H1 (cell line): ENCODE measurements around the gene GPR15. TPM values are rescaled to one million over a fixed set of nuclear protein-coding genes. Genes with fewer than 3 reads are reported as not detected.

Experiments
- CTCF ChIA-PET: fragments of 300-600 bp; sonication (Branson Sonifier 250); formaldehyde crosslinking; loops from one replicate; lab custom pipeline; 2021; ENCODE audit not compliant: partially characterized antibody; lab: Charles Lee
- POLR2A ChIA-PET: fragments of 300-600 bp; sonication (Branson Sonifier 250); formaldehyde crosslinking; loops from one replicate; lab custom pipeline; 2021; ENCODE audit warnings: inconsistent platforms; ENCODE audit not compliant: partially characterized antibody; lab: Charles Lee
- DNase-seq, 2 experiments: peaks; one replicate each; pipeline versions ENCODE4 v3.0.0 to v3.0.0-alpha.2; 2010 to 2022; ENCODE audit warnings: low spot score in 2 of 2, low read depth in 1 of 2, mixed read lengths in 1 of 2
- FAIRE-seq: peaks from 2 replicates; lab custom pipeline; 2011; peaks lifted over from hg19 to GRCh38; lab: Jason Lieb, UNC
- H2AFZ ChIP-seq: 2 replicates; pipeline ENCODE4 v1.8.1; 2012; ENCODE audit warnings: low read length, inconsistent platforms
- H2AK5ac ChIP-seq: 2 replicates; pipeline ENCODE4 v1.6.1; 2013; ENCODE audit warnings: low read depth, low read length
- H2BK120ac ChIP-seq: replicated peaks from 2 replicates; pipeline ENCODE3; 2013; ENCODE audit warnings: low read depth, low read length, inconsistent platforms
- H2BK12ac ChIP-seq: 2 replicates; pipeline ENCODE4 v1.6.1; 2013; ENCODE audit warnings: low read depth, low read length
- H2BK15ac ChIP-seq: 2 replicates; pipeline ENCODE4 v1.6.1; 2013; ENCODE audit warnings: low read length
- H2BK20ac ChIP-seq: 2 replicates; pipeline ENCODE4 v1.6.1; 2013; ENCODE audit warnings: low read length
- H2BK5ac ChIP-seq: 2 replicates; pipeline ENCODE4 v1.6.1; 2013; ENCODE audit warnings: low read depth, low read length
- H3K14ac ChIP-seq: 2 replicates; pipeline ENCODE4 v1.6.1; 2013; ENCODE audit warnings: inconsistent platforms; ENCODE audit not compliant: insufficient read length
- H3K18ac ChIP-seq: 2 replicates; pipeline ENCODE4 v1.6.1; 2013; ENCODE audit warnings: low read length; ENCODE audit errors: extremely low read depth
- H3K23ac ChIP-seq: 2 replicates; pipeline ENCODE4 v1.6.1; 2013; ENCODE audit warnings: inconsistent platforms; ENCODE audit not compliant: insufficient read length
- H3K23me2 ChIP-seq: 2 replicates; pipeline ENCODE4 v1.6.1; 2013; ENCODE audit warnings: low read depth, low read length
- H3K27ac ChIP-seq: 2 replicates; pipeline ENCODE4 v1.6.1; 2011; ENCODE audit warnings: low read depth, low read length, inconsistent platforms
- H3K27me3 ChIP-seq, 4 experiments: replicated peaks in 1 of 4; 1 replicate in 1 of 4; 2 replicates in 3 of 4; pipeline versions ENCODE4 v1.6.1 to v1.8.1; 2011 to 2013; ENCODE audit warnings: low read length in 3 of 4, mild to moderate bottlenecking in 3 of 4, inconsistent platforms in 2 of 4, mixed read lengths in 2 of 4, moderate library complexity in 1 of 4; ENCODE audit not compliant: control insufficient read depth in 3 of 4, insufficient read depth in 3 of 4; ENCODE audit errors: extremely low read depth in 1 of 4
- H3K36me3 ChIP-seq, 4 experiments: 2 replicates each; pipeline versions ENCODE4 v1.6.1 to v1.8.1; 2011 to 2013; ENCODE audit warnings: mild to moderate bottlenecking in 4 of 4, low read length in 3 of 4, moderate library complexity in 2 of 4, control low read depth in 1 of 4, inconsistent platforms in 1 of 4; ENCODE audit not compliant: insufficient read depth in 4 of 4, control insufficient read depth in 2 of 4
- H3K4ac ChIP-seq: replicated peaks from 2 replicates; pipeline ENCODE3; 2013; ENCODE audit warnings: low read length, low read depth, mixed read lengths, inconsistent platforms; ENCODE audit not compliant: insufficient read length
- H3K4me1 ChIP-seq, 4 experiments: replicated peaks in 1 of 4; 1 replicate in 1 of 4; 2 replicates in 3 of 4; pipeline versions ENCODE4 v1.6.1 to v1.8.1; 2011 to 2013; ENCODE audit warnings: low read length in 3 of 4, inconsistent platforms in 2 of 4, mixed read lengths in 1 of 4; ENCODE audit not compliant: insufficient read depth in 4 of 4, control insufficient read depth in 3 of 4
- H3K4me2 ChIP-seq, 2 experiments: 2 replicates each; pipeline versions ENCODE4 v1.6.1 to v1.8.1; 2011 to 2013; ENCODE audit warnings: low read depth in 2 of 2, low read length in 2 of 2, control low read depth in 1 of 2, inconsistent platforms in 1 of 2, mild to moderate bottlenecking in 1 of 2; ENCODE audit not compliant: insufficient read depth in 1 of 2
- H3K4me3 ChIP-seq, 4 experiments: fragments of 200-600, 300-600 bp in 1 of 4; sonication (generic), shearing (Covaris generic), sonication (Bioruptor Twin) in 1 of 4; 2 replicates each; pipeline versions ENCODE4 v1.5.1 to v1.8.1; 2011 to 2016; ENCODE audit warnings: low read length in 4 of 4, low read depth in 3 of 4, control low read depth in 2 of 4, inconsistent platforms in 2 of 4, mild to moderate bottlenecking in 2 of 4, mixed read lengths in 1 of 4, moderate library complexity in 1 of 4; ENCODE audit not compliant: insufficient read depth in 2 of 4; ENCODE audit errors: extremely low read depth in 1 of 4
- H3K56ac ChIP-seq: replicated peaks from 2 replicates; pipeline ENCODE3; 2013; ENCODE audit warnings: low read depth, mild to moderate bottlenecking, mixed read lengths, low read length, inconsistent platforms; ENCODE audit not compliant: insufficient read length
- H3K79me1 ChIP-seq: 2 replicates; pipeline ENCODE4 v1.6.1; 2013; ENCODE audit warnings: low read depth, low read length, control low read depth
- H3K79me2 ChIP-seq, 2 experiments: 2 replicates each; pipeline versions ENCODE4 v1.6.1 to v1.8.1; 2012 to 2013; ENCODE audit warnings: low read length in 2 of 2, mild to moderate bottlenecking in 2 of 2, inconsistent platforms in 1 of 2; ENCODE audit not compliant: insufficient read depth in 2 of 2, control insufficient read depth in 1 of 2
- H3K9ac ChIP-seq, 4 experiments: replicated peaks in 1 of 4; 1 replicate in 1 of 4; 2 replicates in 3 of 4; pipeline versions ENCODE4 v1.6.1 to v1.8.1; 2011 to 2013; ENCODE audit warnings: low read depth in 3 of 4, low read length in 3 of 4, control low read depth in 2 of 4, mild to moderate bottlenecking in 2 of 4, moderate library complexity in 2 of 4, inconsistent platforms in 1 of 4; ENCODE audit errors: extremely low read depth in 1 of 4
- H3K9me3 ChIP-seq, 2 experiments: 2 replicates each; pipeline versions ENCODE4 v1.6.1 to v1.8.1; 2012 to 2013; ENCODE audit warnings: mild to moderate bottlenecking in 2 of 2, moderate library complexity in 2 of 2, control low read depth in 1 of 2, inconsistent platforms in 1 of 2, low read depth in 1 of 2, low read length in 1 of 2, mixed read lengths in 1 of 2; ENCODE audit not compliant: insufficient read depth in 2 of 2
- H4K20me1 ChIP-seq, 2 experiments: replicated peaks in 1 of 2; 2 replicates each; pipeline versions ENCODE3 to v1.8.1; 2011 to 2013; ENCODE audit warnings: inconsistent platforms in 2 of 2, low read length in 2 of 2, mild to moderate bottlenecking in 1 of 2; ENCODE audit not compliant: insufficient read depth in 2 of 2, control insufficient read depth in 1 of 2
- H4K5ac ChIP-seq: 2 replicates; pipeline ENCODE4 v1.6.1; 2013; ENCODE audit warnings: low read length, low read depth, mixed read lengths, inconsistent platforms; ENCODE audit not compliant: insufficient read length
- H4K8ac ChIP-seq: 2 replicates; pipeline ENCODE4 v1.8.0; 2013; ENCODE audit warnings: mild to moderate bottlenecking, moderate library complexity, low read length, inconsistent platforms; ENCODE audit not compliant: insufficient read depth; ENCODE audit errors: extremely low read depth
- H4K91ac ChIP-seq: replicated peaks from 2 replicates; pipeline ENCODE3; 2013; ENCODE audit warnings: low read length, mixed read lengths, inconsistent platforms; ENCODE audit not compliant: insufficient read length
- CREB1 ChIP-seq: IDR thresholded peaks from 2 replicates; pipeline ENCODE4 v1.6.1; 2012; ENCODE audit warnings: inconsistent platforms
- EGR1 ChIP-seq: IDR thresholded peaks from 2 replicates; pipeline ENCODE4 v1.6.1; 2011; ENCODE audit warnings: low read depth, low read length, borderline replicate concordance
- KDM4A ChIP-seq: IDR thresholded peaks from one replicate; pipeline ENCODE4 v1.7.1; 2012; ENCODE audit warnings: low read depth, mild to moderate bottlenecking, moderate library complexity, low read length, inconsistent platforms; ENCODE audit not compliant: severe bottlenecking
- MAFK ChIP-seq: IDR thresholded peaks from 2 replicates; pipeline ENCODE4 v1.6.1; 2012; ENCODE audit warnings: low read depth, mild to moderate bottlenecking, improper control_type of control experiment, low read length
- PHF8 ChIP-seq: fragments of 200-600 bp; sonication (generic); conservative IDR thresholded peaks from 2 replicates; pipeline ENCODE4 v1.7.1; 2012; ENCODE audit warnings: low read depth, mild to moderate bottlenecking, inconsistent platforms, low read length, moderate library complexity
- SIN3A ChIP-seq, 2 experiments: IDR thresholded peaks in 1 of 2; conservative IDR thresholded peaks in 1 of 2; 2 replicates each; pipeline ENCODE4 v1.6.1; 2011 to 2012; ENCODE audit warnings: low read length in 2 of 2, improper control_type of control experiment in 1 of 2, low read depth in 1 of 2, mild to moderate bottlenecking in 1 of 2
- SP2 ChIP-seq: IDR thresholded peaks from 2 replicates; pipeline ENCODE4 v1.6.1; 2012; ENCODE audit warnings: mild to moderate bottlenecking, low read length, inconsistent platforms
- TAF1 ChIP-seq: IDR thresholded peaks from 2 replicates; pipeline ENCODE4 v1.6.1; 2011; ENCODE audit warnings: mild to moderate bottlenecking, low read depth, low read length
- USF2 ChIP-seq: IDR thresholded peaks from 2 replicates; pipeline ENCODE4 v1.6.1; 2011; ENCODE audit warnings: low read length, improper control_type of control experiment
- ZNF274 ChIP-seq: IDR thresholded peaks from 2 replicates; pipeline ENCODE4 v1.7.0; 2012; ENCODE audit warnings: low read length, borderline replicate concordance; ENCODE audit errors: extremely low read depth
- WGBS, 2 experiments: shearing (Covaris generic) in 1 of 2; methylation state at CpG; one replicate each; pipeline versions ENCODE4 v1.1.6 to v1.1.7; 2013 to 2015; ENCODE audit warnings: low lambda C conversion rate in 2 of 2, mixed read lengths in 2 of 2, inconsistent platforms in 1 of 2, low coverage in 1 of 2, missing lambda C conversion rate in 1 of 2; ENCODE audit not compliant: insufficient replicate concordance in 2 of 2, insufficient coverage in 1 of 2, insufficient read length in 1 of 2; ENCODE audit errors: extremely low coverage in 1 of 2, missing lambda C conversion rate in 1 of 2; 5-methylcytosine and 5-hydroxymethylcytosine counted together
- polyA plus RNA-seq, 7 experiments: library from polyadenylated mRNA; depleted of rRNA in 3 of 7; stranded (reverse) in 5 of 7; unstranded in 2 of 7; fragments of >200 nt in 5 of 7; fragments of 200-250 nt in 2 of 7; gene quantifications; 1 replicate in 5 of 7; 2 replicates in 1 of 7; 4 replicates in 1 of 7; pipeline versions ENCODE4 v1.2.1 to v1.2.3, GENCODE V29; 2011 to 2013; ENCODE audit warnings: missing spikeins in 2 of 7, mixed read lengths in 2 of 7
- total RNA-seq: library from RNA; stranded (reverse); fragmentation: NEBNext Ultra II Directional; extraction: Animal tissue kit (Norgen Biotek cat#: 25700); gene quantifications from 2 replicates; pipeline ENCODE4 v1.2.1, GENCODE V29; 2021
- TF ChIP-seq, protein P1 (sequence below), 3 experiments: IDR thresholded peaks; 1 replicate in 2 of 3; 2 replicates in 1 of 3; pipeline versions ENCODE4 v1.5.1 to v1.6.1; 2011; ENCODE audit warnings: low read length in 3 of 3, mild to moderate bottlenecking in 3 of 3, inconsistent platforms in 2 of 3, low read depth in 1 of 3, moderate library complexity in 1 of 3; ENCODE audit not compliant: insufficient read depth in 1 of 3; ENCODE audit errors: control extremely low read depth in 1 of 3

Gene GPR15
- total and polyA plus RNA-seq, 2 of the 8 experiments (the other 6 are each of a cell fraction or from before 2014, with no cell fraction given), result not detected

- Histone ChIP-seq H4K20me1 (no peaks in the 10 kb centered on the region), H2BK12ac (no peak overlapping the region), H3K23ac (no peak overlapping the region), H3K36me3 (peaks cover 0 to 22% (median 8%) of the 10 kb centered on the region in 4 experiments; a peak in 5 of 8 replicates), H3K4me2 (no peak overlapping the region), H3K79me1 (no peaks in the 10 kb centered on the region), H3K56ac (no peak overlapping the region), H2AFZ (no peak overlapping the region), H2BK15ac (no peak overlapping the region), H2BK120ac (no peak overlapping the region), H4K91ac (no peak overlapping the region), H2BK5ac (no peak overlapping the region), H3K27ac (no peak overlapping the region), H3K4me3 (no peak overlapping the region), H4K8ac (no peak overlapping the region), H3K79me2 (peaks cover 0 to 5% of the 10 kb centered on the region in 2 experiments; a peak in 1 of 4 replicates), H2BK20ac (no peak overlapping the region), H3K9ac (no peak overlapping the region), H3K18ac (no peak overlapping the region), H3K27me3 (no peaks in the 10 kb centered on the region), H3K4ac (no peak overlapping the region), H2AK5ac (no peak overlapping the region), H3K9me3 (no peaks in the 10 kb centered on the region), H3K4me1 (no peaks in the 10 kb centered on the region), H3K14ac (no peak overlapping the region), H3K23me2 (no peaks in the 10 kb centered on the region), H4K5ac (no peak overlapping the region)
- DNase-seq (no peak), FAIRE-seq (no peak)
- 96% methylated on average over 3 of the region's 3 CpGs; no CpG with 5 or more reads in 1 of the 2 experiments for WGBS, 2 experiments
- POLR2A ChIA-PET, result interaction anchor here (0.8 to 1.1 kb wide), 2 partner anchors 10 to 188 kb away, joined by 3 to 4 read pairs; no protein-coding TSS in a partner anchor
- CTCF ChIA-PET, result no interaction called here
- TF ChIP-seq, protein P1, sequence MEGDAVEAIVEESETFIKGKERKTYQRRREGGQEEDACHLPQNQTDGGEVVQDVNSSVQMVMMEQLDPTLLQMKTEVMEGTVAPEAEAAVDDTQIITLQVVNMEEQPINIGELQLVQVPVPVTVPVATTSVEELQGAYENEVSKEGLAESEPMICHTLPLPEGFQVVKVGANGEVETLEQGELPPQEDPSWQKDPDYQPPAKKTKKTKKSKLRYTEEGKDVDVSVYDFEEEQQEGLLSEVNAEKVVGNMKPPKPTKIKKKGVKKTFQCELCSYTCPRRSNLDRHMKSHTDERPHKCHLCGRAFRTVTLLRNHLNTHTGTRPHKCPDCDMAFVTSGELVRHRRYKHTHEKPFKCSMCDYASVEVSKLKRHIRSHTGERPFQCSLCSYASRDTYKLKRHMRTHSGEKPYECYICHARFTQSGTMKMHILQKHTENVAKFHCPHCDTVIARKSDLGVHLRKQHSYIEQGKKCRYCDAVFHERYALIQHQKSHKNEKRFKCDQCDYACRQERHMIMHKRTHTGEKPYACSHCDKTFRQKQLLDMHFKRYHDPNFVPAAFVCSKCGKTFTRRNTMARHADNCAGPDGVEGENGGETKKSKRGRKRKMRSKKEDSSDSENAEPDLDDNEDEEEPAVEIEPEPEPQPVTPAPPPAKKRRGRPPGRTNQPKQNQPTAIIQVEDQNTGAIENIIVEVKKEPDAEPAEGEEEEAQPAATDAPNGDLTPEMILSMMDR (IDR thresholded peaks at IDR 0.05; ENCODE audit: control extremely low read depth in 1 of 3, insufficient read depth in 1 of 3, low read depth in 1 of 3, low read length in 3 of 3), result no peak
- TF ChIP-seq SIN3A (conservative IDR thresholded peaks at IDR 0.05 in 1 of 2, IDR thresholded peaks at IDR 0.05 in 1 of 2; ENCODE audit: low read depth in 1 of 2, low read length in 2 of 2), result no peak
- no peak for TF ChIP-seq MAFK
- TF ChIP-seq SP2, result no peak
- TF ChIP-seq PHF8, result no peak
- TF ChIP-seq ZNF274, result no peak
- no peak for TF ChIP-seq EGR1
- TF ChIP-seq CREB1, result no peak
- TF ChIP-seq KDM4A, result no peak
- TF ChIP-seq USF2, result no peak
- TF ChIP-seq TAF1, result no peak
These were observed 18.0 kb upstream of the GPR15 start for GRCh38 chr3:98513736-98514135.
